Right ventricle myocardium superior (tissue), 1 donor: ENCODE data around the gene FOXJ3. TPM values are rescaled to one million over a fixed set of nuclear protein-coding genes. Genes with fewer than 3 reads are reported as not detected.
A peak's percentile ranks its signal among the peaks of the same experiment; 100 is the strongest.

Experiments used
- ATAC-seq: fragments of 200-7000 bp; cut with Tn5 transposase; one replicate; pipeline ENCODE4 v1.9.1; 2020; ENCODE audit warnings: mild to moderate bottlenecking; ENCODE audit not compliant: poor library complexity
- DNase-seq: peaks from one replicate; pipeline ENCODE4 v3.0.0-alpha.2; 2020
- intact Hi-C: fragments of 100-400 bp; cut with DNase I; formaldehyde crosslinking; loops from one replicate; pipeline ENCODE4 v1.11.2; 2022
- total RNA-seq: library from RNA; stranded (reverse); fragmentation: NEBNext Ultra II Directional; extraction: Animal tissue kit (Norgen Biotek cat#: 25700); gene quantifications from one replicate; pipeline ENCODE4 v1.2.1, GENCODE V29; 2021
- donor health status: DM: no; HTN: yes; CAD: no; lungs with severe emphysema.

FOXJ3 gene
- total RNA-seq, 1 donor from 2014 or later: 33.1 TPM

DNA sequence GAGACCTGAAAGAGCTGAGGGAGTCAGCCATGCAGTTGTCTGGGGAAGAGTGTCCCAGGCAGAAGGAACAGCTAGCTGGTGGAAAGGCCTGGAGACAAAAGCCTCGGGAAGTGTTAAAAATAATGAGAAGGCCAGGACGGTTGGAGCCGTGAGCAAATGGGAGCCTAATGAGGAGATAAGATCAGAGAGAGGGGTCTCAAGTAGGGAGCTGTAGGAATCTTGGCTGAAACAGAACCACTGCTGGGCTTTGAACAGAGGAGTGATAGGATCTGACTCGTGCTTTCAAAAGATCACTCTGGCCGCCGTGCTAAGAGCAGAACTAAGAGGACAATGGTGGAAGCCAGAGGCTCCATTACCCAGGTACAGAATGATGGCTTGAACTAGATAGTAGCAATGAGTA is 1.9 kb upstream of the FOXJ3 start:
- intact Hi-C loops: loop anchor here (10.0 kb wide), 1 partner anchor 162 kb away; no protein-coding TSS in a partner anchor
- no peak for DNase-seq

DNA sequence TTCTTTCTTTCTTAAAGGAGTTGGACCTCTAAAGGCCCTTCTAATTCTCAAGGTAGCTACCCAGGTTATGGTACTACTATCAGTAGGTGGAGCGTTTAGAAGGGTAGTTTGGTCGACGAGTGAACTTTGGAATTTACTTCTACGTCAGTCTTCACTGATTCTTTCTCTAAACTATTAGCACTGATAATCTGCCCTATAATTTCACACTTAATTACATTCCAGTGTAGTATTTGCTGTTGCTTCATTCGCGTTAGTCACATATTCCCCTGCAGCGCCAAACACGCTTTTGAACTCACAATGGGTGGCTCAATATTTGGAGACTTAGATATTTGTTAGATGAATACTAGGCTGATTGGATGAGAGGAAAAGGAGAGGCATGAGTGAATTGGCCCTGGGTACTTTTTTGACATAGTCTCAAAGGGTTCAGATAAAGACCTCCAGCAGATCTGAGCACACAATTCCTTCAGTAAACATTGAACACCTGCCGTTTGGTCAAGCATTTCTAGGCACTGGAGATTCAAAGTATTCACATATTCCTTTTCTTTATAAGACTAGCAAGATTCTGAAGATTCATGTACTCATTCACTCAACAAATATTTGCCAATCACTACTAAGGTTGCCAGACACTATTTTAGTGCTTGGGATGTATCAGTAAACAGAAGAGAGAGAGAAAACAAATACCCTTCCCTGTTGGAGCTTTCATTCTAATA is 929 bp upstream of the FOXJ3 start:
- DNase-seq: no peak
- ATAC-seq: peak; percentile 1
- intact Hi-C loops: loop anchor here (10.0 kb wide), 1 partner anchor 161 kb away; no protein-coding TSS in a partner anchor

More for the DNA sequence above, 1.9 kb upstream of the FOXJ3 start:
- no peak for ATAC-seq

DNA sequence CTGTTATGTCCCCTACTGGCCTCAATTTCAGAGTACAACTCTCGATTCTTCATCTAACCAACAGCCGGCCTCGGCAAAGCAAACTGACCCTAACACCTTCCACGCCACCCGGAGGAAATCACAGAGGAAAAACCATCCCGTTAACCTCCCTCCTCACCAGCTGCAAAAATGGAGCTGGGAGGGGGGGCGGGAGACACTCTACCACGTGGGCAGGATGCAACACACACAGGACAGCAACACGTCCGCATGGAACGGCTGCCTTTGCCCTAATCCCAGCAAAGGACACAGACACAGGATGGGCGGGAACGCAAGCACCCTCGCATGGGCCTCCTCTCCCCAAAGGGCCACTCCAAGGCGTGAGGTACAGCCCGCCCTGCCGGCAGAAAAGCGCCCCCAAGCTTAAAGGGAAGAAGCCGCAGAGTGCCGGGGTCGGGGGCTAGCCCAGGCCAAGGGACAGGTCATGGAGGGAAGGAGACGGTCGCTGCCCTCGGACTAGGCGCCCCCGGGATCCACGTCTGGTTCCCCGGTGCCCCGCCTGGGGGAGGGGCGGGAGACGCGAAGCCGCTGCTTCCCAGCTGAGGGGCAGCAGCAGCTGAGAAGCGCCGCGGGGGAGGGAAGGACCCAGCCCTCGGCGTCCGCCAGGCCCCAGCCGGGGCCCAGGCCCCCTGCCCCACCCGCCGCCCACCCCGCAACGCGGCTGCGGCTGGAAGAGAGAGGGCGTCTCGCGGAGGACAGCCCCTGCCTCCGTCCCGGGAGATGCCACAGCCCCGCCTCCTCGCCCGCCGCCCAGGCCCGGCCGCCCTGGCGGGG is 590 bp downstream of the FOXJ3 start:
- intact Hi-C loops: loop anchor here (10.0 kb wide), 1 partner anchor 160 kb away; no protein-coding TSS in a partner anchor
- DNase-seq: peak; percentile 63
- ATAC-seq: peak; percentile 82

DNA sequence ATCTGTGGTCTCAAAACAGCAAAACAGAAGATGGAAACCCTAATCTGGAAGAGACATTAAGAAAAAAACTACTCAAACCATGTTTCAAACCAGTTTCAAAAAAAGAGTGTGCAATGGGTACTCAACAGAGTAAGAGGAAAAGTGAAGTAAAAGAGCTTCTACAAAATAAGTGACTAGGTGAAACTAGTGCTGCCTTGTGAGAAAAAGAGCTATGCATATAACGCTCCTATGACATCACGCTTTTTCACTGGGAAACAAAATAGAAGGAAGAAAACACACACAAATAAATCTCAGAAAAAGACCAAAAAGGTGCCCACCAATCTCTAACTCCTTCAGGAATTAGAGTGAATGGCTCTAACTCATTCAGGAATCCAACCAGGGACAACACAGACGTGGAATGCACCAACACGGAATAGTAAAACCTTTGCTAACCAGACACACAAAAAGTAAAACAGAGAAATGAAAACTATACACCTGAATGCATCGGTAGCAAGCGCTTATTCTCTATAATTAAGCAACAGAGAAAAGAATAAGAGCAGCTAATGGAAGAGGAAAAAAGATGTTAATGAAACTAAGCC is 1.3 kb downstream of the FOXJ3 start:
- no peak for ATAC-seq
- intact Hi-C loops: loop anchor here (10.0 kb wide), 1 partner anchor 159 kb away; no protein-coding TSS in a partner anchor
- DNase-seq: no peak

DNA sequence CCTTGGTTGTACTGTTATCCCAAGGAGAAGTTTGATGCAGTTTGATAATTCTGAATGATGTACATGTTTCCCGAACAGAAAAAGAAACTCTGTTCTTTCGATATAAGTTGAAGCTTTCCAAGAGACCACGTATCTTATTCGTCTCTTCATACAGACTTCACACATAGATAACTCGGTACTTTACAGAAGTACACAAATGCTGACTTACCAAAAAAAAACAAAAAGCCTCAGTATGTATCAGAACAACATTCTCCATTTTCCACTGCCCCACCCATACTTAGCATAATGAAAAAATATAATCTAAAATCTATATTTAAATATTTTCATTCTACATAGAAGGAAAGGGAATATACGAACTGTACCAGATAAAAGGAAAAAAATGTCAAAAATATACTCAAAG is 2.2 kb downstream of the FOXJ3 start:
- DNase-seq: no peak
- no peak for ATAC-seq
- intact Hi-C loops: loop anchor here (10.0 kb wide), 1 partner anchor 158 kb away; no protein-coding TSS in a partner anchor

DNA sequence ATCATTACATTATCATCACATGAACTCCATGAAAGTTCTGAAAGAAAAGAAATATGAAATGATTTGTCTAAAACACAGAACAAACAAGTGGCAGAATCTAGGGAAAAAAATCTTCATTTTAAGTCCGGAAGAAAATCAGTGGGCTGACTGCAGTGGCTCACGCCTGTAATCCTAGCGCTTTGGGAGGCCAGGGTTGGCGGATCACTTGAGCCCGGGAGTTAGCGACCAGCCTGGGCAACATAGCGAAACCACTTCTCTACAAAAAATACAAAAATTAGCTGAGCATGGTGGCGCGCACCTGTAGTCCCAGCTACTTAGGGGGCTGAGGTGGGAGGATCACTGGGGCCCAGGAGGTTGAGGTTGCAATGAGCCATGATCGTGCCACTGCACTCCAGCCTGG is 4.8 kb downstream of the FOXJ3 start:
- no peak for DNase-seq
- ATAC-seq: no peak
- intact Hi-C loops: loop anchor here (10.0 kb wide), 1 partner anchor 155 kb away; no protein-coding TSS in a partner anchor

DNA sequence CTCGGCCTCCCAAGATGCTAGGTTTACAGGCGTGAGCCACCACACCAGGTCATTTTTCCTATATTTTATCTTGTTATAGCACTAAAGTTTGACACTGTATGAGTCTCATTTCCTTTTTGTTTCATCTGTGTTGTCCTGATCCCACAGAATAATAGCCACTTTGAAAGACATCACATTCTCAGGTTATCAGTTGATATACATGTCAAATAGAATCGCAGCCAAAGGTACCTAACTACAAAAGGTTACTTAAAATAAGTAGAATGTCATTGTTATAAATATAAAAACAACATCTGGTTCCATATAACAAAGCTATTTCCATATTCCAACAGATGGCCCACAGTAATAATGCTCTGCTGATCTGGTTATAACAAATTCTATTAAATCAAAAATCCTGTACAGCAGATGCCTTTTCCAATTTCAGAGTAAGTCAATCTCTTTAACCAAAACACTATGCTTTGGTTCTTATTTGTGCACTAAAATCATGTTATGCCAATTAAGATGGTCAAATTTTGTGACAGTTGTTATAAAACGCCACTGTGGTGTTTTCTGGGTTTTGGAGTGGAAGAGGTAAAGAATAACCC is 6.0 kb downstream of the FOXJ3 start:
- ATAC-seq (no peak), DNase-seq (no peak)
- intact Hi-C loops: no loop called here

DNA sequence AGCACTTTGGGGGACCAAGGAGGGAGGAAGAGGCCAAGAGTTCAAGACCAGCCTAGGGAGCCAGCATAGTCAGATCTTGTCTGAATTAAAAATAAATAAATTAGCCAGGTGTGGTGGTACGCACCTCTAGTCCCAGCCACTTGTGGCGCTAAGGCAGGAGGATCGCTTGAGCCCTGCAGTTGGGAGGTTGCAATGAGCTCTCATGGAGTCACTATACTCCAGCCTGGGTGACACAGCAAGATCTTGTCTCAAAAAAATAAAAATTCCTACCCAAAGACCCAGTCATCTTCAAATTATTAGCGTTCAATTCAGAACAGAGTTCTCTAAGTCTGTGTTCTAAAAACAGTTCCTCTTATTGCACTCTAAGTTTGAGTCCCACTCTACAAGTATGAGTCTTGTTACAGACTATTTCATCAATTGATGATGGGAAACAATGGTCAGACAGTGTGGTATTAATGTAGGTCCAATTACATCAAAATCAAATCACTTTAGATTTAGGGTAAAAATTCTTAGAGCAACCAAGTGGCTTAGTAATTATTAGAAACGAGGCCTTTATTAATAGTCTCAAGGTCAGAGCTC is 6.9 kb downstream of the FOXJ3 start:
- ATAC-seq (no peak), DNase-seq (no peak)
- intact Hi-C loops: no loop called here

DNA sequence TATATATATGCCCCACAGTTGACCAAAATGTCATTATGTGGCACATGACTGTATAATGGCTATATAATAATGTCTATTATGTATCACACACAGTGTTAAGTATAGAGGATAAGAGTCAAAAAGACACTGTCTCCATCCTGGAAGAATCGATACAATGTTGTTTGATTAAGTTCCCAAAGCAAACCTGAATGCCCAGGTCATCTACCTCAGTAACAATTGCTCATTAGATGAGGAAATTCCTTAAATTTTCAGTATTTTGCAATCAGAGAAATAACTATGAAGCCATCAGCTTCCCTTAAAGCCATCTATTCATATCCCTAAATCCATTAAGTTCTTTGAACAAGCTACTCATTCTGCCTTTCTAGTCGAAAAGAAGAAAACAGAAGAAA is 10.0 kb downstream of the FOXJ3 start:
- ATAC-seq (no peak), DNase-seq (no peak)
- intact Hi-C loops: no loop called here

DNA sequence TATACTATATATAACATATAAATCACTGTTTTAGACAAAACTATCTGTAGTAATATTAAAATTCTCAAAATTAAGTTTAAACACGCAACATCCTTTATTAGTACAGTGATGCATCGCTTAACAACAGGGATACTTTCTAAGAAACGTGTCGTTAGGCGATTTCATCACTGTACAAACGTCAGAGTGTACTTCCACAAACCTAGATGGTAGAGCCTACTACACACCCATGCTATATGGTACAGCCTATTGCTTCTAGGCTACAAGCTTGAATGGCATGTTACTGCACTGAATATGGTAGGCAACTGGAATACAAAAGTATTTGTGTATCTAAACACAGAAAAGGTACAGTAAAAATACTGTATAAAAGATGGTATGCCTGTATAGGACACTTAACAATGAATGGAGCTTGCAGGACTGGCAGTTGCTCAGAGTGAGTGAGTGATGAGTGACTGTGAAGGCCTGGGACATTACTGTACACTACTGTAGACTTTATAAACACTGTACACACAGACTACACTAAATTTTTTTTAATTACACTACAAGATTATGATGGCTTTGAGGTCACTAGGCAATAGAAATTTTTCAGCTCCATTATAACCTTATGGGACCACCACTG is 10.5 kb downstream of the FOXJ3 start:
- no peak for ATAC-seq
- intact Hi-C loops: no loop called here

DNA sequence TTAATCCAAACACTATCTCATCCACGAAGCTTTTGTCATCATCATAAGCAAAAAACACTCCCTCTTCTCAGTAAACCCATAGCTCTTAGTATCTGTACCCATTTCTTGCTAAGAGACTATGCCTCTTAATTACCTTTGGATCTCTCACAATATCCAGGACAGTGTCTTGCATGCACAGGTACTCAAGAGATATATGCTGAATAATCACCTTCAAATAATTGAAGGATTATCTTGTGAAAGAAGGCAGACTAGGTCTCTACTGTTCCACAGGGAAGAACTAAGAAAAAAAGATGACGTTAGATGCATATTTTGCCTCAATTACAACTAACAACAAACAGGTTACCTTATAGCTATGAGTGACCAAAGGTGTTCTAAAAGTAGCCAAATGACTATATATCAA is 11.5 kb downstream of the FOXJ3 start:
- ATAC-seq (no peak), DNase-seq (no peak)
- intact Hi-C loops: no loop called here

More for the DNA sequence above, 10.5 kb downstream of the FOXJ3 start:
- no peak for DNase-seq

DNA sequence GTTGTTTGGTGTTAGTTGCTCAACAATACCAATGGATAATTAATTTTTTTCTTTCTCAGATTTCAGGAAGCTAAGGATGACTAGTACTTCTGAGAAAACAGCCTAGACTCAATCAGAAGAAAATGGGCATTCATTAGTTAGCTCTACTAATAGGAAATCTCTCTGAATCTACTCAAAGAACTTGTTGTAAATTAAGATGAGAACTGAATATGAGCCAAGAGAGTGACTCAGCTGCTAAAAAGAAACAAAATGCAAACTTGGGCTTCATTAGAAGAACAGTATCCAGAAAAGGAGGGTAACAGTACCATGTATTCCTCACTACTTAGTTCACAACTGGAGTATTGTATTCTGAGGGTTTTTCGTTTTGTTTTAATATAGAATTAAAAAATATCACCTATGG is 12.5 kb downstream of the FOXJ3 start:
- intact Hi-C loops: no loop called here
- DNase-seq (no peak), ATAC-seq (no peak)

DNA sequence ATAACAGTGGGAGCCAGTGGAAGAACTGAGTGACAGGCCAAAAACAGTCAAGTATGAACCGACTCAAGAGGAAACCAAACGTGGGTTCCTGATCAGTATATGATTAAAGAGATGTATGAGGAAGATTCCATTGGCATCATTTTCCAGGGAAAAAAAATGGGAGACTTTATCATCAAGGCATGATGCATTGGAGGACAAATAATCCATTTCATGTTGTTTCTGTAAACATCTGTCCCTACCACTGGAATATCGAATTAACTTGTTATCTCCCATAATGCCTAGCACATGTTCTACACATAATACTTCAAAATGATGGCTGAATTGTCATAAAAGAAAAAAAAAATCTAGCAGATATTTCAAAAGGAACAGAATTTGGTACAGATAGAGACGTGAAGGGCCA is 13.3 kb downstream of the FOXJ3 start:
- no peak for ATAC-seq
- intact Hi-C loops: no loop called here
- DNase-seq: no peak

DNA sequence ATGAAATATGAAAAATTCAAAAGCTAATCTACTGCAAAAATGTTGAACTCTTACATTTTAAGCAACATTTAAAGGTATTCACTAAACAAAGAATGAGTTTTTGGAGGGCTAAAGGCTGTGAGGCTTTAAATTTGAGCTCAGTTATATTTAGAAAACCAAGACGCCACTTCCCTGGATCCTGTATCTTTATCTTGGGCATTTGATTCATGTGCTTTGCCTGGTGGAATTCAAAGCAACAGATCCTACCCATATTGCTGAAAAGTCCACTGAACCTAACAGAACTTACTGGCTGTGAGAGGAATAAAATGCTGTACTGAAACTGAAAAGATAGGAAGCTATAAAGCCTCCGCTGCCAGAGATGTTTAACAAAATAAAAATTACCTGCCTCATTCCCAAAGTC is 14.3 kb downstream of the FOXJ3 start:
- intact Hi-C loops: no loop called here
- ATAC-seq (peak; percentile 67), DNase-seq (no peak)

DNA sequence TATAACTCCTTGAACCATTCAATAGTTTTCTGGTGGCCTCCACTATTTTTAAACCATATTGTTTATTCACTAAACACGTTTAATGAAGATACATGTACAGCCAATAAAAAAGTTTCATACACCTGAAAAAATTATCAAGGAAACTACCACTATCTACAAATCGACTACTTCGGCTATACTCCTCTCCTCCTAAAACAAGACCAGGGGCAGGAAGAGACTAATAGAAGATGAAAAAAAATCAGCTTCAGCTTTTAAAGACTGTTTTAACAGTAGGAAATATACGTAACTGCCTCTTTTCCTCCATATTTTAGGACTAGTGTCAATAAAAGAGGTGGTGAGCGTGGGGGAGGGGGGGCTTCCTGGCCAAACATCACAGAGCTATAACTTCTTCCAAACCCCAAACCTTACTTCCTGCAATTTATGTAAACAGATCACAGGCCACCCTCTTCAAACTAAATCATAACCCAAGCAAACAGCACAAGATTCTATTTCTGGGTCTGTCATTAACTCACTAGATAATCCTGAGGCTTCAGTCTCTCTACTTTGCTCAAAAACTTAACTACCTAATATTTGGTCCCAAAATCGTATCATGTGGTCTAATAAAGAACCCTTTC is 15.1 kb downstream of the FOXJ3 start:
- no peak for DNase-seq
- intact Hi-C loops: no loop called here
- ATAC-seq: peak; percentile 58

DNA sequence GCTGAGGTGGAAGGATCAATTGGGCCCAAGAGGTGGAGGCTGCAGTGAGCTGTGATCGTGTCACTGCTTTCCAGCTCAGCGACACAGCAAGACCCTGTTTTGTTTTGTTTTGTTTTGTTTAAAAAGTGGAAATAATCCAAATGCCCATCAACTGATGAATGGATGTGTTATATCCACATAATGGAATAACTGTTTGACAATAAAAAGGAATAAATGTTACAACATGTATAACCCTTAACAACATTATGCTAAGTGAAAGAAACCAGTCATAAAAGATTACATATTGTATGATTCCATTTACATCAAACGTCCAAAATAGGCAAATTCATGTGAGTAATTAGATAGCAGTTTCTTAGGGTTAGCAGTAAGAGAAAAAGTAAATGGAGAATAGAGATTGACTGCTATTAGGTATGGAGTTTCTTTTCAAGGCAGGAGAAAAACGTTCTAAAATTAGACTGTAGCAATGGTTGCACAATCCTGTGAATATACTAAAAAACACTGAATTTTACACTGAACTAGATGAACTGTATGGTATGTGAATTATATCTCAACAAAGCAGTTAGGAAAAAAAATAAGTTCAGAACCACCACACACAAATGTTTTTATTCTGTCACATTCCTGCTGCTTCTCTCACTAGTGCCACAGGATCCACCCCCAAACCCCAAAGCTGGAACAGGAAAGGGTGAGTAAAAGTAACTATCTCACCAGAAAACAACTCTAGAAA is 15.7 kb downstream of the FOXJ3 start:
- no peak for ATAC-seq
- intact Hi-C loops: no loop called here

DNA sequence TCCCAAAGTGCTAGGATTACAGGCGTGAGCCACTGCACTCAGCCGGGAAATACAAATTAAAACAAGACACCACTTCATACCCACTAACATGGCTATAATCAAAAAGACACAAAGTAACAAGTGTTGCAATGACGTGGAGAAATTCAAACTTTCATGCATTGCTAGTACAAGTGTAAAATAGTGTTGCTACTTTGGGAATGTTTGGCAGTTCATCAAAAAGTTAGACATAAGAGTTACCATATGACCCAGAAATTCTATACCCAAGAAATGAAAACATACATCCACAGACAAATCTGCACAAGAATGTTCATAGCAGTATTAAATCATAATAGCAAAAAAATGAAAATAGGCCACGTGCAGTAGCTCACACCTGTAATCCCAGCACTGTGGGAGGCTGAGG is 16.4 kb downstream of the FOXJ3 start:
- DNase-seq (no peak), ATAC-seq (no peak)
- intact Hi-C loops: no loop called here

More for the DNA sequence above, 15.7 kb downstream of the FOXJ3 start:
- no peak for DNase-seq
